ENCODE results near the gene POT1.
A peak's percentile ranks its signal among the peaks of the same experiment; 100 is the strongest.
"Not testable (repeated sequence)": the region's sequence is repeated elsewhere in the genome, so short reads cannot be mapped to it uniquely, and the experiment has no call there.

Gene POT1

GRCh38 chr7:124929467-124930172, at the start of gene POT1:
Gene POT1 (minus strand): TSS chr7:124929825. CDS start chr7:124897173, 32,652 bp downstream.
- peak; percentile 99 for DNase-seq (ENCODE audit: low read depth)
- TF ChIP-seq CTCF (IDR thresholded peaks at IDR 0.05; ENCODE audit: insufficient read depth, low read depth, low read length, missing control alignments): no peak
- peak within 1 kb of the TSS; percentile 82 for H3K4me3 ChIP-seq (ENCODE audit: low read length)

- not testable (repeated sequence) for H3K4me3 ChIP-seq (ENCODE audit: low read length); DNase-seq (ENCODE audit: low read depth)
Measured at GRCh38 chr7:124975131-124975530, 45.5 kb upstream of the POT1 start.

- no peak for DNase-seq (ENCODE audit: low read depth)
- TF ChIP-seq CTCF (IDR thresholded peaks at IDR 0.05; ENCODE audit: insufficient read depth, low read depth, low read length, missing control alignments): no peak
- H3K4me3 ChIP-seq (ENCODE audit: low read length): no peak overlapping the region
Measured at GRCh38 chr7:124965553-124965952, 35.9 kb upstream of the POT1 start.

GRCh38 chr7:124959676-124960075, 30.1 kb upstream of the POT1 start:
- no peak for DNase-seq (ENCODE audit: low read depth)
- TF ChIP-seq CTCF (IDR thresholded peaks at IDR 0.05; ENCODE audit: insufficient read depth, low read depth, low read length, missing control alignments): no peak
- no peak overlapping the region for H3K4me3 ChIP-seq (ENCODE audit: low read length)

- DNase-seq (ENCODE audit: low read depth); H3K4me3 ChIP-seq (ENCODE audit: low read length): not testable (repeated sequence)
Measured at GRCh38 chr7:124957952-124958351, 28.3 kb upstream of the POT1 start.

- DNase-seq (ENCODE audit: low read depth): no peak
Measured at GRCh38 chr7:124956160-124956559, 26.5 kb upstream of the POT1 start.

GRCh38 chr7:124954790-124955189, 25.2 kb upstream of the POT1 start:
- no peak for DNase-seq (ENCODE audit: low read depth)
- H3K4me3 ChIP-seq (ENCODE audit: low read length): no peak overlapping the region
- no peak for TF ChIP-seq CTCF (IDR thresholded peaks at IDR 0.05; ENCODE audit: insufficient read depth, low read depth, low read length, missing control alignments)

More at GRCh38 chr7:124956160-124956559, 26.5 kb upstream of the POT1 start:
- no peak for TF ChIP-seq CTCF (IDR thresholded peaks at IDR 0.05; ENCODE audit: insufficient read depth, low read depth, low read length, missing control alignments)
- H3K4me3 ChIP-seq (ENCODE audit: low read length): no peak overlapping the region

- H3K4me3 ChIP-seq (ENCODE audit: low read length): no peak overlapping the region
- no peak for TF ChIP-seq CTCF (IDR thresholded peaks at IDR 0.05; ENCODE audit: insufficient read depth, low read depth, low read length, missing control alignments)
- no peak for DNase-seq (ENCODE audit: low read depth)
Measured at GRCh38 chr7:124945680-124946079, 16.1 kb upstream of the POT1 start.
